OCI-M2 (cell line): ENCODE data around the gene RABGAP1.

ENCODE experiments used
- DNase-seq: peaks from one replicate; lab custom pipeline; 2025; ENCODE audit not compliant: unreplicated experiment; lab: John Stamatoyannopoulos, UW

Gene RABGAP1

GRCh38 chr9:123044586-123044985, 103.8 kb downstream of the RABGAP1 start:
- DNase-seq, result no peak

- no peak for DNase-seq
Measured at GRCh38 chr9:123046406-123047195, 105.8 kb downstream of the RABGAP1 start.

- no peak for DNase-seq
Measured at GRCh38 chr9:123048748-123049147, 107.9 kb downstream of the RABGAP1 start.

GRCh38 chr9:123049589-123050222, 108.9 kb downstream of the RABGAP1 start:
- DNase-seq, result no peak

GRCh38 chr9:123053046-123053445, 112.2 kb downstream of the RABGAP1 start:
- no peak for DNase-seq

- no peak for DNase-seq
Measured at GRCh38 chr9:123053711-123054110, 112.9 kb downstream of the RABGAP1 start.

GRCh38 chr9:123058834-123059233, 118.0 kb downstream of the RABGAP1 start:
- no peak for DNase-seq

- no peak for DNase-seq
Measured at GRCh38 chr9:123059472-123060220, 118.8 kb downstream of the RABGAP1 start.

GRCh38 chr9:123061216-123061615, 120.4 kb downstream of the RABGAP1 start:
- no peak for DNase-seq

- no peak for DNase-seq
Measured at GRCh38 chr9:123062351-123063176, 121.7 kb downstream of the RABGAP1 start.

- no peak for DNase-seq
Measured at GRCh38 chr9:123063177-123063598, 122.4 kb downstream of the RABGAP1 start.

- DNase-seq, result no peak
Measured at GRCh38 chr9:123063896-123064295, 123.1 kb downstream of the RABGAP1 start.

- DNase-seq, result no peak
Measured at GRCh38 chr9:123064716-123065115, 123.9 kb downstream of the RABGAP1 start.

GRCh38 chr9:123065196-123065595, 124.4 kb downstream of the RABGAP1 start:
- no peak for DNase-seq

- DNase-seq, result no peak
Measured at GRCh38 chr9:123067136-123067535, 126.3 kb downstream of the RABGAP1 start.

- DNase-seq, result no peak
Measured at GRCh38 chr9:123069010-123069481, 128.2 kb downstream of the RABGAP1 start.

- DNase-seq, result no peak
Measured at GRCh38 chr9:123070198-123070597, 129.4 kb downstream of the RABGAP1 start.

- DNase-seq, result no peak
Measured at GRCh38 chr9:123072407-123072995, 131.7 kb downstream of the RABGAP1 start.

- DNase-seq, result no peak
Measured at GRCh38 chr9:123073441-123073840, 132.6 kb downstream of the RABGAP1 start.

GRCh38 chr9:123073991-123074422, 133.2 kb downstream of the RABGAP1 start:
- DNase-seq, result no peak
